ENCODE results near the gene ZNF732.
"Not testable (repeated sequence)": the region's sequence is repeated elsewhere in the genome, so short reads cannot be mapped to it uniquely, and the experiment has no call there.

Gene ZNF732

GRCh38 chr4:304969-305680 is at the start of gene ZNF732:
TSS of gene ZNF732 (minus strand) at chr4:305474. CDS start at chr4:305310, 164 bp downstream.
- DNase-seq: peak in 9 of 10 donors; percentile 14 to 86 (median 38)
- intact Hi-C loops (cut with DNase I): no loop called here

DNA sequence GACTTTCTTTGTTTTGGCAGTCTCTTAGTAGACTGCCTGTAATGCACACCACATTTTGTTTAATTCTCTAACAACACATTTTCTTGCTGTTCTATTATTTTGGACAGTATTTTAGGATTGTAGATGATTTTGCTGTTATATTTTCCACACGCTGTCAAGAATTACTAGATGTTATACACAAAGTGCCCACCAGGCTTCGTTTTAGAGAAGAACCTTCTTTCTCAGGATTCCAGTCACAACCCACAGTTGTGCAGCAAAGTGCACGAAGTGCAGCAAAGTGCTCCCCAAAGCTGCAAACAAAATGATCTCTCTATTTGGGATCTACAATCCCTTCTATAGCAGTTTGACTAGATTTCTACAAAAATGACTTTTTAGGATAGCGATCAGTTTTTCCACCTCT is 34.7 kb upstream of the ZNF732 start:
- intact Hi-C loops (cut with DNase I): no loop called here

GRCh38 chr4:338759-339097 is 33.5 kb upstream of the ZNF732 start:
- intact Hi-C loops (cut with DNase I): loop anchor here (10.0 kb wide), 1 partner anchor 136 kb away; no protein-coding TSS in a partner anchor
- DNase-seq: peak in 1 of 10 donors; percentile 76

More for the DNA sequence above, 34.7 kb upstream of the ZNF732 start:
- no peak for DNase-seq

- intact Hi-C loops (cut with DNase I): loop anchor here (10.0 kb wide), 1 partner anchor 137 kb away; no protein-coding TSS in a partner anchor
- DNase-seq: peak in 9 of 10 donors; percentile 18 to 88 (median 48)
Observed at GRCh38 chr4:337932-338758, 32.9 kb upstream of the ZNF732 start.

DNA sequence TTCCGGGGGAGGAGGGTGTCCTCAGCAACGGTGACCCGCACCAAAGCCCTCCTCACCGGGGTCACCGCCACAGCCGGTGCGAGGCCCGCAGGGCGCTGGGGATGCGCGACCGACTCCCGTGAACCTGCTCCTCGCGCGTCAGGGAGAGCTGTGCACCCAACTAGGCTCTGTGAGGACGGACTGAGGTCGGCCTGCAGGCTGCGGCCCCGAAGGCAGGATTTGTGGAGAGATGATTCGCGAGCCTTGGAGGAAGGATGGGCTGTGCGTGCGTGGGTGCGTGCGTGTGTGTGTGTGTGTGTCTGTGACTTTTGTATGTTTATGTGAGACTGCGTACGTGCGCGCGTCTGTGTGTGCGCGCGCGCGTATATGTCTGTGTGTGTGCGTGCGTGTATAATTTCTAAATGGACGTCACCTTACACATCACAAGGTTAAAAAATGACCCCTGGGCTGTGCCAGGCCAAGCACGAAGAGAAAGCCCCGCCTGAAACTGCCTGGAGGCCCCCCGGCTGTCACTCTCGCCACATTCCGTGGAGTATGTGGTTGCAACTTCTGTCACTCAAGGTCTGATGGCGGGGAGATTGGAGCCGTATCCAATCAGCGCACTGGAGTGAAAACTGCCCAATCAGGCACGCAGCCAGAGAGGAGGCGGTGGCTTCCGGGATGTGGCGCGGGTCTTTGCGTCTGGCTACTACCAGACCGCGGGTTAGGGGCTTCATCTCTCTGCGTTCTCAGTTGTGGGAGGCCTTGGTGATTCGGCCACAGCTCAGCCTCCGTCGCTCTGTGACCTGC is 32.1 kb upstream of the ZNF732 start, which contains the start of gene ZNF141:
Gene ZNF141 (plus strand): TSS at position 672 of the 789 bp plus-strand sequence. CDS start 170 bp downstream, outside the sequence.
- peak; percentile 93 to 99 (median 97) for DNase-seq
- intact Hi-C loops (cut with DNase I): loop anchor here (10.0 kb wide), 1 partner anchor 137 kb away; no protein-coding TSS in a partner anchor

DNA sequence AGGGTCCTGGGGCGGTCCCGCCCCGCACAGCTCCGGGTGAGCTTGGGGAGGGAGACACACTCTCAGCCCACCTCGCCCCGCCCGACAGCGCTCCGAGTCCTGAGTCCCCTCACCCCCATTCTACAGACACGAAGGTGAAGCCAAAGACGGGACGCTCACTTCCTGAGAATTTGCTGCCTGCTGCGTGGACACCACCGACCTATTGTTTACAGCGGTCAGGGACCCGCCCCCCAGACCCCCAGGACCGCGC is 31.5 kb upstream of the ZNF732 start:
- peak in 4 of 10 donors; percentile 7 to 83 (median 74) for DNase-seq
- intact Hi-C loops (cut with DNase I): loop anchor here (10.0 kb wide), 1 partner anchor 138 kb away; no protein-coding TSS in a partner anchor

GRCh38 chr4:336099-336892 is 31.0 kb upstream of the ZNF732 start:
- DNase-seq: peak in 6 of 10 donors; percentile 5 to 83 (median 22)
- intact Hi-C loops (cut with DNase I): loop anchor here (10.0 kb wide), 1 partner anchor 139 kb away; no protein-coding TSS in a partner anchor

GRCh38 chr4:335515-335914 is 30.2 kb upstream of the ZNF732 start:
- intact Hi-C loops (cut with DNase I): loop anchor here (10.0 kb wide), 1 partner anchor 139 kb away; no protein-coding TSS in a partner anchor

GRCh38 chr4:328729-329128 is 23.5 kb upstream of the ZNF732 start:
- DNase-seq: no peak
- intact Hi-C loops (cut with DNase I): no loop called here

More at GRCh38 chr4:335515-335914, 30.2 kb upstream of the ZNF732 start:
- DNase-seq: no peak

GRCh38 chr4:314296-314903 is 9.1 kb upstream of the ZNF732 start:
- DNase-seq: no peak
- intact Hi-C loops (cut with DNase I): no loop called here

DNA sequence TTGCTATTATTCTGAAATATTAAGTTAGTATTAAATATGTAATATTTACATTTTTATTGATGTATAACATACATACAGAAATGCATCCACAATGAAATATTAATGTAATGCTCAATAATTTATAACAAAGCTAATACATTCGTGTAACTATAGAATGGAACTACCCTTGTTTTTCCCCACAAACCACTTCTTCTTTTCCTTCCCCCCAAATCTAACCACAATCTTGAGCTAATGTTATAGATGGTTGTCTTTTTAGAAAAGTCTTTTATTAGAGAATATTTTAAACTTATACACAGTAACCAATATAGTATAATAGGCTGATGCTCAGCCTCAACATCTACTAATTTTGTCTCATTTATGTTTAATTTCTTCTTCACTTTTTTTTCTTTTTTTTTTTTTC is 4.5 kb upstream of the ZNF732 start:
- intact Hi-C loops (cut with DNase I): no loop called here
- DNase-seq: no peak

DNA sequence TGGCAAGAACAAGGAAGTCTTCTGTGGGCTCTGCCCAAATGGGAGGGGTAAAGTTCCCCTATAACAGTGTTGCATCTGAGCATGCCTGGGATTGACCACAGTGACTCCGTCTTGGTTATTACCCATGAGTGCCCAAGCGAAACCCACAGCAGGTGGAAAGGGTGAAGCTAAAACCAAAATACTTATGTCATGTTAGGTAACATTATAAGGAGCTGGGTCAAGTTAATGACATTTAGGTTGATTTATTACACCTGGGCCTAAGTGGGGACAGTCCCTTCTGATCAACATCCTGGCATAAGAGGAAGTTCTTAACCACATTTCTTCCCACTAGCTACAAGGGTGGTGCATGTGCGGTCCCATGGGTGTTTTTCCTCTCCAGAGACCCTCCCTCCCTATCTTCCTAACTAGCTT is 1.3 kb upstream of the ZNF732 start:
- DNase-seq: no peak
- intact Hi-C loops (cut with DNase I): no loop called here

- intact Hi-C loops (cut with DNase I): not testable (repeated sequence)
Observed at GRCh38 chr4:304516-304915, 758 bp downstream of the ZNF732 start.

DNA sequence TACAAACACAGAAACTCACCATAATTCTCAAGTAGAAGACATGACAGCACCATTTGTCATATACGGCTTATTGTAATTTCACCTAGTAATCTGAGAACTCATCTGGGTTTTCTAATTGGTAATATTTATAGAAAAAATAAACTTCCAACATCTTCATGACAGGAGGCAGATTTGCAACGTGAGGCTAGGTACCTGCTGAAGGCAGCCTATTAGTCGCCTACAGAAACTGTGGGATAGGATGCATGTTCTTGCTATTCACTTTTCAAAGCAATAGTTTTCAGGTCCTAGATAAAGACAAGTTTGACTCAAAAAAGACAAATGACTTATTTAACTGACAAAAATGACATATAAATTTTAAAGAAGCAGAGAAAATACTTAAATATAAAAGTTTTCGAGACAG is 2.9 kb downstream of the ZNF732 start:
- no peak for DNase-seq
- intact Hi-C loops (cut with DNase I): no loop called here

More at GRCh38 chr4:304516-304915, 758 bp downstream of the ZNF732 start:
- not testable (repeated sequence) for DNase-seq

DNA sequence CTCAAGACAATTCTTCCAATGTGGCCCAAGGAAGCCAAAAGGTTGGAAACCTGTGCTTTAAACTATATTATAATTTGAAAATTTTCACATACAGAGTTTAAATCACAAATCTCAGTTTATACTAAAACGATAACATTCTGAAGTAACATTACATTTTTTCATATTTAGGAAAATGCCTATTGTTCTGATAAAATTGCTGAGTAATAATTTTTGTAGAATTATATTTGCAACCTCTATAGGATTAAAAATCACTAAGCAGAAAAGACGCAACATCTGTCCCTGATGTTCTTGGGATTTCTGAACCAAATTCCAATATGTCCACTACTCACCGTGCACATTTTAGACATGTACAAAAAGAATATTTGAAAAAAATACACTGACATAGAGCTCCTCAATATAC is 10.5 kb downstream of the ZNF732 start:
- no peak for DNase-seq
- intact Hi-C loops (cut with DNase I): no loop called here

- DNase-seq: no peak
- intact Hi-C loops (cut with DNase I): no loop called here
Observed at GRCh38 chr4:288891-289290, 16.4 kb downstream of the ZNF732 start.

DNA sequence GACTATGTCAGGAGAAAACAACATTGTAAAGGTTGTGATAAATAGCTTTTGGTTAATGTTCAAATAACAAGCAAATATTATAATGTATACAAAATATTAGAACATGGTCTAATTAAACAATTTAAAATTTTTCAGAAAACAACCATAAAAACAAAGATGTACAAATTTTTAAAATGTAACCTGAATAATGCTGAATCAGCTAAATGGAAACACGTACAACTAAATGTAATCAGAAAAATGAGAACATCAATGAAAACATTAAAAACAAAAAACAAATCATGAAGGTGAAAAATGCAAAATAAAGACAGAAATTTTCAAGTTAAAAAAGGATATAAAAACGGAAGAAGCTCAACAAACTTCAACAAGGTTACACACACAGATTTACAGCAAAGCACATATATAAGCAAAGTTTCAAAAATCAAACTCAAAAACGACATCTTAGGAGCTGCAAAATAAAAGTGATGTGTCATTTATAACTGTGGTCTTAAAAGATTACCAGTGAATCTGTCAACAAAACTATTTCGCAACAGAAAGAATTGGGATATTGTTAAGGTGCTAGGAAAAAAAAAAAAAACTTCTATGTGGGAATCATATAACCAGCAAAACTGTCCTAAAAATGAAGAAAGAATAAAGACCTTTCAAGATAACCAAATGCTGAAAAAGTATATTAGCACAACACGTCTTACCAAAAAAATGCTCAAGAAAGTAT is 31.8 kb downstream of the ZNF732 start:
- no peak for DNase-seq
- intact Hi-C loops (cut with DNase I): no loop called here

DNA sequence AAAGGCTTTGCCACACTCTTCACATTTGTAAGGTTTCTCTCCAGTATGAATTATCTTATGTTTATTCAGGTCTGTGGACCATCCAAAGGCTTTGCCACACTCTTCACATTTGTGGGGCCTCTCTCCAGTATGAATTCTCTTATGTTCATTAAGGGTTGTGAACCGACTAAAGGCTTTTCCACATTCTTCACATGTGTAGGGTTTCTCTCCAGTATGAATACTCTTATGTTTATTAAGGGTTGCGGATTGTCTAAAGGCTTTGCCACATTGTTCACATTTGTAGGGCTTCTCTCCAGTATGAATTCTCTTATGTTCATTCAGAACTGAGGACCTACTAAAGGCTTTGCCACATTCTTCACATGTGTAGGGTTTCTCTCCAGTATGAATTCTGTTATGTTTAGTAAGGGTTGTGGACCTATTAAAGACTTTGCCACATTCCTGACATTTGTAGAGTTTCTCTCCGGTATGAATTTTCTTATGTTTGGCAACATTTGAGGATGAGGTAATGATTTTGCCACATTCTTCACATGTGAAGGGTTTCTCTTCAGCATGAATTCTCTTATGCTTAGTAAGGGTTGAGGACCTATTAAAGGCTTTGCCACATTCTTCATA is 33.7 kb downstream of the ZNF732 start:
- intact Hi-C loops (cut with DNase I): no loop called here

More for the DNA sequence above, 33.7 kb downstream of the ZNF732 start:
- no peak for DNase-seq

Measured in posterior cingulate gyrus (tissue), 11 donors.